Endothelial cell of umbilical vein (primary cell): ENCODE results near the gene CDK5RAP2. TPM values are rescaled to one million over a fixed set of nuclear protein-coding genes. Genes with fewer than 3 reads are reported as not detected.

Experiments used
- BruUV-seq: library from RNA; stranded (reverse); fragments of 400-500 nt; replicated peaks from 2 replicates; lab custom pipeline; 2021; lab: Mats Ljungman, UMichigan
- CTCF ChIA-PET: fragments of 300-600, 350-600 bp; sonication (Branson Sonifier 250); formaldehyde crosslinking; loops from one replicate; lab custom pipeline; 2021; ENCODE audit warnings: antibody characterized with exemption, inconsistent platforms; lab: Charles Lee
- POLR2A ChIA-PET: fragments of 300-600, 350-600 bp; sonication (Branson Sonifier 250); formaldehyde crosslinking; loops from one replicate; lab custom pipeline; 2021; ENCODE audit warnings: antibody characterized with exemption, inconsistent platforms; lab: Charles Lee
- DNase-seq: peaks from one replicate; pipeline ENCODE4 v3.0.0-alpha.2; 2011; ENCODE audit warnings: low read depth, low spot score
- FAIRE-seq: peaks from 2 replicates; lab custom pipeline; 2011; peaks lifted over from hg19 to GRCh38; lab: Jason Lieb, UNC
- H2AFZ ChIP-seq: 2 replicates; pipeline ENCODE4 v1.6.0; 2012; ENCODE audit warnings: low read depth, low read length, control low read depth, inconsistent platforms
- H3K27ac ChIP-seq: 2 replicates; pipeline ENCODE4 v1.5.1; 2011; ENCODE audit warnings: low read depth, mild to moderate bottlenecking, control low read depth, low read length, moderate library complexity; ENCODE audit not compliant: insufficient read depth
- H3K27me3 ChIP-seq, 2 experiments: 2 replicates each; pipeline versions ENCODE4 v1.6.0 to v1.6.1; 2011; ENCODE audit warnings: low read length in 2 of 2, mixed read lengths in 1 of 2; ENCODE audit not compliant: control insufficient read depth in 2 of 2, insufficient read depth in 2 of 2
- H3K36me3 ChIP-seq, 2 experiments: 2 replicates in 1 of 2; 3 replicates in 1 of 2; pipeline ENCODE4 v1.5.1; 2011; ENCODE audit warnings: low read length in 2 of 2, mild to moderate bottlenecking in 1 of 2, moderate library complexity in 1 of 2; ENCODE audit not compliant: control insufficient read depth in 2 of 2, insufficient read depth in 2 of 2; ENCODE audit errors: extremely low read depth in 1 of 2
- H3K4me1 ChIP-seq: 3 replicates; pipeline ENCODE4 v1.5.1; 2011; ENCODE audit warnings: mild to moderate bottlenecking, low read length; ENCODE audit not compliant: control insufficient read depth, insufficient read depth; ENCODE audit errors: extremely low read depth
- H3K4me2 ChIP-seq: 2 replicates; pipeline ENCODE4 v1.6.1; 2011; ENCODE audit warnings: low read length, control low read depth, mixed read lengths; ENCODE audit not compliant: insufficient read depth
- H3K4me3 ChIP-seq, 3 experiments: fragments of 200-600 bp in 1 of 3; sonication (generic), shearing (Covaris generic) in 1 of 3; replicated peaks in 1 of 3; 2 replicates each; pipeline ENCODE4 v1.5.1; 2011 to 2016; ENCODE audit warnings: control low read depth in 3 of 3, low read length in 3 of 3, mild to moderate bottlenecking in 2 of 3, inconsistent platforms in 1 of 3, low read depth in 1 of 3, moderate library complexity in 1 of 3; ENCODE audit not compliant: insufficient read depth in 1 of 3
- H3K79me2 ChIP-seq: 2 replicates; pipeline ENCODE4 v1.6.0; 2012; ENCODE audit warnings: low read length, inconsistent platforms; ENCODE audit not compliant: control insufficient read depth, insufficient read depth
- H3K9ac ChIP-seq: replicated peaks from 2 replicates; pipeline ENCODE3; 2011; ENCODE audit warnings: low read length, control low read depth; ENCODE audit not compliant: insufficient read depth; ENCODE audit errors: extremely low read depth
- H3K9me1 ChIP-seq: replicated peaks from 3 replicates; pipeline ENCODE4 v1.6.0; 2011; ENCODE audit warnings: mild to moderate bottlenecking, low read length; ENCODE audit not compliant: control insufficient read depth, insufficient read depth; ENCODE audit errors: extremely low read depth
- H3K9me3 ChIP-seq: replicated peaks from 2 replicates; pipeline ENCODE4 v1.5.1; 2012; ENCODE audit warnings: low read length, inconsistent platforms; ENCODE audit not compliant: control insufficient read depth, insufficient read depth
- H4K20me1 ChIP-seq: replicated peaks from 2 replicates; pipeline ENCODE3; 2011; ENCODE audit warnings: mild to moderate bottlenecking, low read length; ENCODE audit not compliant: control insufficient read depth, insufficient read depth; ENCODE audit errors: extremely low read depth
- GATA2 ChIP-seq: IDR thresholded peaks from 2 replicates; pipeline ENCODE4 v1.7.0; 2011; ENCODE audit warnings: low read depth, mild to moderate bottlenecking, moderate library complexity, mixed read lengths, low read length; ENCODE audit not compliant: insufficient read length, insufficient read depth
- JUN ChIP-seq: IDR thresholded peaks from 2 replicates; pipeline ENCODE4 v1.6.1; 2011; ENCODE audit warnings: borderline replicate concordance, low read depth; ENCODE audit not compliant: insufficient read length, insufficient read depth
- POLR2A ChIP-seq: IDR thresholded peaks from 2 replicates; pipeline ENCODE4 v1.6.1; 2012; ENCODE audit warnings: low read depth, mild to moderate bottlenecking, control low read depth, low read length
- POLR2AphosphoS5 ChIP-seq: IDR thresholded peaks from 2 replicates; pipeline ENCODE4 v1.6.1; 2012; ENCODE audit warnings: low read depth, mild to moderate bottlenecking, control low read depth, low read length, moderate library complexity; ENCODE audit not compliant: insufficient read depth
- dilution Hi-C: fragments of 300-500 bp; cut with MboI; formaldehyde crosslinking; loops from one replicate; pipeline ENCODE4 v1.15.0; 2019; ENCODE audit warnings: low sequenced_read_pairs; ENCODE audit not compliant: extremely low pct_ligation_motif_present
- intact Hi-C: fragments of 100-400 bp; cut with micrococcal nuclease; formaldehyde crosslinking; loops from one replicate; pipeline ENCODE4 v1.10.0; 2022
- polyA plus RNA-seq, 4 experiments: library from polyadenylated mRNA; depleted of rRNA in 3 of 4; stranded (reverse) in 3 of 4; unstranded in 1 of 4; fragments of >200 nt; gene quantifications; 2 replicates each; pipeline versions ENCODE4 v1.2.1 to v1.2.3, GENCODE V29; 2011 to 2012; ENCODE audit warnings: missing spikeins in 1 of 4
- total RNA-seq: library from RNA; stranded (reverse); gene quantifications from 2 replicates; pipeline ENCODE4 v1.2.3, GENCODE V29; 2021
- TF ChIP-seq, protein P1 (sequence below): IDR thresholded peaks from 2 replicates; pipeline ENCODE4 v1.6.1; 2011; ENCODE audit not compliant: insufficient read depth, insufficient read length
- TF ChIP-seq, protein P2 (sequence below), 2 donors: IDR thresholded peaks; 1 replicate in 1 of 2; 2 replicates in 1 of 2; pipeline ENCODE4 v1.5.1; 2011; ENCODE audit warnings: low read length in 2 of 2, mild to moderate bottlenecking in 2 of 2, moderate library complexity in 2 of 2, control low read depth in 1 of 2, inconsistent platforms in 1 of 2, low read depth in 1 of 2; ENCODE audit not compliant: insufficient read depth in 1 of 2; ENCODE audit errors: extremely low read depth in 1 of 2

Gene CDK5RAP2
- total and polyA plus RNA-seq, 2 donors (not counting 3 experiments of a cell fraction or from before 2014, with no cell fraction given): 17.5 to 56.7 TPM

DNA sequence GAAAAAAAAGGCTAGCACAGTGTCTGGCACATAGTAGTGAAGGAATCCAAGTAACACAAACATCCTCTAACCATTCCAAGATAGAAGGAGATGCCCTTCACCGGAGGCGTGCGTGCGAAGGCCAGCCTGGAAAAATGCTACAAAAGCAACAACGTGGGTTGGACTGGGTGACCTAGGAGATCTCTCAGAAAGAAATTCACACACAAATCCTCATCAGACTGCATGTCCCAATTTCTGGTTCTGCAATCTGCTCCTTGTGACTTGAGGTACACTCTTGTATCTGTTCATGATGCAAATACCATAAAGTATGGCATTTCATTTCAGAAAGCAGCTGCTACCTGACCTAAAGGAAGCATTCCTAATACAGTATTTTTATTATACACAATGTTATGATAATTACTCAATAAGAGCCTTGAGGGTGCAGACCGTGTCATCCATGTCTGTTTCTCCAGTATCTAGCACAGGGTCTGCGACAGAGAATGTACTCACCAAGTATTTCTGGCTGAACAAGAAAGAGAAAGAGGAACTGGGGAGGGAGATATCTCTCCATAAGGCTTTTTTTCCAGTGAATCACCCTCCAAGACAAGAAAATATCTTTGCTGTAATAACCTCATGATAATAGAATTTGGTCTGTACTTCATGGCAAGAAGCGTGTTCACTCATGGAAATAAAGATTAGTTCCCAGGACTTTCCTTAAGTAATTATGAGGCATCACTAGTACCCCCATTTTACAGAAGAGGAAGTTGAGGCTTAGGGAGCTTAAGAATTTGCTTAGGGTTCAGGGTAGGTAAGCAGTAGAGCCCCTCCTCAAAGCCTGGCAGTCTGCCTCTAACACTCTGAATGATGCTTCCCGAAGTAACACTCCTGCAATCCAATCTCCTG lies 138.3 kb downstream of the CDK5RAP2 start:
- DNase-seq: no peak
- ChIA-PET POLR2A (no interaction called here), CTCF (interaction anchor here (0.9 kb wide), 1 partner anchor 36 kb away, joined by 3 read pairs; no protein-coding TSS in a partner anchor)
- no peak overlapping the region for H2AFZ ChIP-seq
- no TSS peak for BruUV-seq
- peaks cover 0 to 2% of the 10 kb centered on the region in 2 experiments for H3K36me3 ChIP-seq
- H3K9me1 ChIP-seq: no peaks in the 10 kb centered on the region
- no peaks in the 10 kb centered on the region for H3K27me3 ChIP-seq
- H3K4me1 ChIP-seq: peaks cover 5% of the 10 kb centered on the region
- H3K4me2 ChIP-seq: no peak overlapping the region
- no peaks in the 10 kb centered on the region for H3K9me3 ChIP-seq
- dilution Hi-C loops: no loop called here
- no peak for FAIRE-seq
- no peak overlapping the region for H3K27ac ChIP-seq
- no peak for TF ChIP-seq POLR2A
- TF ChIP-seq, protein P1, sequence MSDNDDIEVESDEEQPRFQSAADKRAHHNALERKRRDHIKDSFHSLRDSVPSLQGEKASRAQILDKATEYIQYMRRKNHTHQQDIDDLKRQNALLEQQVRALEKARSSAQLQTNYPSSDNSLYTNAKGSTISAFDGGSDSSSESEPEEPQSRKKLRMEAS: no peak
- TF ChIP-seq GATA2: no peak
- TF ChIP-seq, protein P2, sequence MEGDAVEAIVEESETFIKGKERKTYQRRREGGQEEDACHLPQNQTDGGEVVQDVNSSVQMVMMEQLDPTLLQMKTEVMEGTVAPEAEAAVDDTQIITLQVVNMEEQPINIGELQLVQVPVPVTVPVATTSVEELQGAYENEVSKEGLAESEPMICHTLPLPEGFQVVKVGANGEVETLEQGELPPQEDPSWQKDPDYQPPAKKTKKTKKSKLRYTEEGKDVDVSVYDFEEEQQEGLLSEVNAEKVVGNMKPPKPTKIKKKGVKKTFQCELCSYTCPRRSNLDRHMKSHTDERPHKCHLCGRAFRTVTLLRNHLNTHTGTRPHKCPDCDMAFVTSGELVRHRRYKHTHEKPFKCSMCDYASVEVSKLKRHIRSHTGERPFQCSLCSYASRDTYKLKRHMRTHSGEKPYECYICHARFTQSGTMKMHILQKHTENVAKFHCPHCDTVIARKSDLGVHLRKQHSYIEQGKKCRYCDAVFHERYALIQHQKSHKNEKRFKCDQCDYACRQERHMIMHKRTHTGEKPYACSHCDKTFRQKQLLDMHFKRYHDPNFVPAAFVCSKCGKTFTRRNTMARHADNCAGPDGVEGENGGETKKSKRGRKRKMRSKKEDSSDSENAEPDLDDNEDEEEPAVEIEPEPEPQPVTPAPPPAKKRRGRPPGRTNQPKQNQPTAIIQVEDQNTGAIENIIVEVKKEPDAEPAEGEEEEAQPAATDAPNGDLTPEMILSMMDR (IDR thresholded peaks at IDR 0.05; ENCODE audit: extremely low read depth in 1 of 2, insufficient read depth in 1 of 2, low read depth in 1 of 2, low read length in 2 of 2): no peak
- TF ChIP-seq POLR2AphosphoS5: no peak
- no peak for TF ChIP-seq JUN
- intact Hi-C loops: no loop called here
- H3K79me2 ChIP-seq: no peaks in the 10 kb centered on the region
- no peak overlapping the region for H3K9ac ChIP-seq
- no peaks in the 10 kb centered on the region for H4K20me1 ChIP-seq
- H3K4me3 ChIP-seq: no peak overlapping the region
